CD4-positive, alpha-beta T cell (primary cell): ENCODE results near the gene MLXIP. TPM values are rescaled to one million over a fixed set of nuclear protein-coding genes. Genes with fewer than 3 reads are reported as not detected.

Source experiments
- ATAC-seq: fragments of 200-7000 bp; cut with Tn5 transposase; one replicate; pipeline ENCODE4 v1.10.0; 2022; ENCODE audit warnings: mild to moderate bottlenecking; ENCODE audit not compliant: poor library complexity
- CTCF ChIA-PET: fragments of 350-600 bp; sonication (Branson Sonifier 250); formaldehyde crosslinking; loops from one replicate; lab custom pipeline; 2021; ENCODE audit warnings: antibody characterized with exemption, inconsistent platforms; lab: Charles Lee
- POLR2A ChIA-PET: fragments of 350-600 bp; sonication (Branson Sonifier 250); formaldehyde crosslinking; loops from one replicate; lab custom pipeline; 2021; ENCODE audit warnings: antibody characterized with exemption, inconsistent platforms; lab: Charles Lee
- DNase-seq, 14 experiments: peaks; one replicate each; pipeline ENCODE4 v3.0.0-alpha.2; 2013 to 2020; ENCODE audit warnings: mixed read lengths in 2 of 14
- H3K27ac ChIP-seq, 2 donors: one replicate each; pipeline versions ENCODE4 v1.5.1 to v1.7.0; 2013; ENCODE audit warnings: low read length in 2 of 2, low read depth in 1 of 2, mild to moderate bottlenecking in 1 of 2
- H3K27me3 ChIP-seq, 2 experiments: 1 replicate in 1 of 2; 2 replicates in 1 of 2; pipeline versions ENCODE4 v1.6.1 to v1.7.0; 2013; ENCODE audit warnings: low read length in 2 of 2, control low read depth in 1 of 2, mild to moderate bottlenecking in 1 of 2, moderate library complexity in 1 of 2; ENCODE audit not compliant: insufficient read depth in 2 of 2, control insufficient read depth in 1 of 2
- H3K36me3 ChIP-seq: one replicate; pipeline ENCODE4 v1.6.1; 2013; ENCODE audit warnings: low read length, control low read depth; ENCODE audit not compliant: insufficient read depth
- H3K4me1 ChIP-seq: one replicate; pipeline ENCODE4 v1.6.1; 2013; ENCODE audit warnings: low read length, control low read depth; ENCODE audit not compliant: insufficient read depth
- H3K4me3 ChIP-seq: one replicate; pipeline ENCODE4 v1.5.1; 2013; ENCODE audit warnings: mild to moderate bottlenecking, low read length, moderate library complexity
- H3K9me3 ChIP-seq, 2 experiments: 1 replicate in 1 of 2; 2 replicates in 1 of 2; pipeline versions ENCODE4 v1.6.1 to v1.7.0; 2013; ENCODE audit warnings: low read length in 2 of 2, mild to moderate bottlenecking in 2 of 2, control low read depth in 1 of 2, moderate library complexity in 1 of 2; ENCODE audit not compliant: control insufficient read depth in 1 of 2, insufficient read depth in 1 of 2
- H3K27ac Mint-ChIP-seq: one replicate; pipeline ENCODE4 v1.8.0; 2020; ENCODE audit warnings: mixed read lengths
- H3K27me3 Mint-ChIP-seq: one replicate; pipeline ENCODE4 v1.8.0; 2021; ENCODE audit warnings: mixed read lengths
- H3K36me3 Mint-ChIP-seq: one replicate; pipeline ENCODE4 v1.8.0; 2021; ENCODE audit warnings: low read depth, mixed read lengths
- H3K4me1 Mint-ChIP-seq: one replicate; pipeline ENCODE4 v1.8.0; 2021; ENCODE audit warnings: low read depth, mixed read lengths
- H3K4me3 Mint-ChIP-seq: one replicate; pipeline ENCODE4 v1.8.0; 2020; ENCODE audit warnings: mild to moderate bottlenecking, mixed read lengths
- H3K9me3 Mint-ChIP-seq: one replicate; pipeline ENCODE4 v1.8.0; 2020; ENCODE audit warnings: mixed read lengths
- intact Hi-C, 2 experiments: fragments of 100-400 bp; cut with DNase I in 1 of 2; cut with micrococcal nuclease in 1 of 2; formaldehyde crosslinking; loops; one replicate each; pipeline versions ENCODE4 v1.15.1 to v1.9.0; 2023 to 2025; cut with DNase I, micrococcal nuclease
- total RNA-seq, 174 experiments: library from RNA in 2 of 174; stranded (reverse) in 2 of 174; gene quantifications; one replicate each; pipeline ENCODE4 v1.2.3 and lab custom pipeline; 2021 to 2026
- TF ChIP-seq, protein P1 (sequence below): fragments of 200-600 bp; IDR thresholded peaks from one replicate; pipeline ENCODE4 v1.8.0; 2022; ENCODE audit warnings: antibody characterized with exemption, mild to moderate bottlenecking

The MLXIP gene
- total RNA-seq, 2 experiments from 2014 or later, result 98.0 to 99.3 TPM

DNA sequence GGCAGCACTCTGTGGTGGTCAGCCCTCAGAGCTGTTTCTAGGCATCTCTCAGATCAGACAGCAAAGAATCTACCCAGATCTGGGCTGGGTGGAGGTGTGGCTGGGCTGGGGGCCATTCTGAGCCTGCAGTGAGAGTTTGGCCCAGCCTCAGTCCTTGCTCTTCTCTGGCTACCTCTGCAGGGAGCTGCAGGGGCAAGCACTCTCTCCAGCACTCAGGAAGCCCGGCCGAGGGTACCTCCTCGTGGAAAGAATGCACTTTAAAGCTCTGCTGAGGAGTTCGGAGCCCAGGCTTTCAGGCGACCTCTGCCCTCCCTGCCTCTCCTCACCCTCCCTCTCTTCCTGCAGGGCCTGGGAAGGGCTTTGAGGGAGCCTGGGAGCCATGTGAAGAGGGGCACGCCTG lies 64.3 kb downstream of the MLXIP start:
- Mint-ChIP-seq H3K36me3 (peaks cover 51% of the 10 kb centered on the region), H3K27ac (no peak overlapping the region), H3K4me3 (no peak overlapping the region), H3K4me1 (peaks cover 4% of the 10 kb centered on the region), H3K27me3 (no peaks in the 10 kb centered on the region), H3K9me3 (no peaks in the 10 kb centered on the region)
- Histone ChIP-seq H3K36me3 (peaks cover 44% of the 10 kb centered on the region), H3K27ac (no peak overlapping the region), H3K27me3 (no peaks in the 10 kb centered on the region), H3K9me3 (no peaks in the 10 kb centered on the region), H3K4me3 (no peak overlapping the region), H3K4me1 (no peaks in the 10 kb centered on the region)
- ChIA-PET CTCF (no interaction called here), POLR2A (no interaction called here)
- DNase-seq (no peak), ATAC-seq (no peak)
- TF ChIP-seq, protein P1, sequence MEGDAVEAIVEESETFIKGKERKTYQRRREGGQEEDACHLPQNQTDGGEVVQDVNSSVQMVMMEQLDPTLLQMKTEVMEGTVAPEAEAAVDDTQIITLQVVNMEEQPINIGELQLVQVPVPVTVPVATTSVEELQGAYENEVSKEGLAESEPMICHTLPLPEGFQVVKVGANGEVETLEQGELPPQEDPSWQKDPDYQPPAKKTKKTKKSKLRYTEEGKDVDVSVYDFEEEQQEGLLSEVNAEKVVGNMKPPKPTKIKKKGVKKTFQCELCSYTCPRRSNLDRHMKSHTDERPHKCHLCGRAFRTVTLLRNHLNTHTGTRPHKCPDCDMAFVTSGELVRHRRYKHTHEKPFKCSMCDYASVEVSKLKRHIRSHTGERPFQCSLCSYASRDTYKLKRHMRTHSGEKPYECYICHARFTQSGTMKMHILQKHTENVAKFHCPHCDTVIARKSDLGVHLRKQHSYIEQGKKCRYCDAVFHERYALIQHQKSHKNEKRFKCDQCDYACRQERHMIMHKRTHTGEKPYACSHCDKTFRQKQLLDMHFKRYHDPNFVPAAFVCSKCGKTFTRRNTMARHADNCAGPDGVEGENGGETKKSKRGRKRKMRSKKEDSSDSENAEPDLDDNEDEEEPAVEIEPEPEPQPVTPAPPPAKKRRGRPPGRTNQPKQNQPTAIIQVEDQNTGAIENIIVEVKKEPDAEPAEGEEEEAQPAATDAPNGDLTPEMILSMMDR, result no peak
- intact Hi-C loops, result no loop called here

DNA sequence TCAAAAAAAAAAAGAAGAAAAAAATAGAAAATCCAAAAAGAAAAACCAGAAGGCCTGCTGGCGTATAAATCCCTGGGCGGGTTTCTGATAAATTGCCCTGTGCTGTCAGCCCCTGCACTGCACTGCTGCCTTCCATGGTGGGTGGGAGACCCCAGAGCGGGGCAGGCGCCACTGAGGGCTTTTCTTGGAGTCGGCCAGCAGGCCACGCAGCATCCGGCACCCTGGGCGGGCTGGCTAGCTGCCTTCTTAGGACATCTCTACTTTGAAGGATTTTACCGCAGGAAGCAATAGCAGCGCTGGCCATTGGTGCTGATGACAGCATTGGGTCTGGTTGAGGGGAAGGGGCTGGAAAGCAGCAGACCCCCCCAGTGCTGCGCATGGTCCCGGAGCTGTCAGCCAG lies 66.3 kb downstream of the MLXIP start:
- Histone ChIP-seq H3K27ac (no peak overlapping the region), H3K27me3 (no peaks in the 10 kb centered on the region), H3K4me1 (no peaks in the 10 kb centered on the region), H3K9me3 (no peaks in the 10 kb centered on the region), H3K36me3 (peaks cover 31% of the 10 kb centered on the region), H3K4me3 (no peak overlapping the region)
- H3K9me3 Mint-ChIP-seq, result no peaks in the 10 kb centered on the region
- H3K4me3 Mint-ChIP-seq, result no peak overlapping the region
- H3K36me3 Mint-ChIP-seq, result peaks cover 33% of the 10 kb centered on the region
- H3K27me3 Mint-ChIP-seq, result no peaks in the 10 kb centered on the region
- no peak for DNase-seq
- H3K27ac Mint-ChIP-seq, result no peak overlapping the region
- TF ChIP-seq, protein P1, result no peak
- no peak for ATAC-seq
- intact Hi-C loops, result no loop called here
- ChIA-PET CTCF (no interaction called here), POLR2A (no interaction called here)
- H3K4me1 Mint-ChIP-seq, result peaks cover 4% of the 10 kb centered on the region

DNA sequence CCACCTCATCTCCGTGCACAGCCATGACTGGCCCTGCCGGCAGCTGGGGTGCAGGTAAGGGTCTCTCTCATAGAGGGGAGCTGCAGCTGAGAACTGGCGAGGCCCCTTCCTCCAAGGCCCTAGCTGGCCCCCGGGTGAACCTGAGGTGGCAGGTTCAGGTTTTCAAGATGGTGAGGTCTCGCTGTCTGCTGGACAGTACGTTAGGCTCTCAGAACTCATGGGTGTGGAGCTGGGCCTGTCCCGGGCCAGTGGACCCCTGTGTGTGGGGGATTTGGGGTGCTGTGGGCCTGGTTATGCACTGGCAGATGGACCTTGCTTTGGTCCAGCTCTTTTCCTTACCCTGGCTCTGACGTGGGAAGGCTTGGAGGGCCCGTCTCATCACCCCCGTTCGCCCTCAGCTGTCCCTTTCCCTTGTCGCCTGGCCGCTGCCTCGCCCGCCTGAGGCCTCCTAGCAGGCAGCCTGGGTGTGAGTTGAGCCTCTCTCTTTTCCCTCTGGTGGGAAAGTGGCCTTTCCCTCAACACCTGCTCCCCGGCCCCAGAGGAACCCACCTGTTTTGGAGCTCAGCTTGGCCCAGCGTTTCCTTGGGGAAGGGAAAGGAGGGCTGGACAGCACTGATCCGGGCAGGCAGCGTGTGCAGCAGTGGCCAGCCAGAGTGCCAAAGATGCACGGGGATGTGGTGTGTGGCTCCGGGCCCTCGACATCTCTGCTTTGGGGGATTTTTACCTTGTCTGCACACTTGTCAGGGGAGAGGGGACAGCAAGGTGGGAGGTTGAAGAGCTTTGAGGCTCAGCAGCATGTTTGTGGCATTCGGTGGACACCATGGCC lies 67.2 kb downstream of the MLXIP start:
- ChIA-PET CTCF (no interaction called here), POLR2A (no interaction called here)
- Mint-ChIP-seq H3K9me3 (no peaks in the 10 kb centered on the region), H3K27ac (no peak overlapping the region), H3K27me3 (no peaks in the 10 kb centered on the region), H3K4me3 (no peak overlapping the region), H3K4me1 (peaks cover 4% of the 10 kb centered on the region), H3K36me3 (peaks cover 26% of the 10 kb centered on the region)
- Histone ChIP-seq H3K4me3 (no peak overlapping the region), H3K4me1 (no peaks in the 10 kb centered on the region), H3K27me3 (no peaks in the 10 kb centered on the region), H3K36me3 (peaks cover 25% of the 10 kb centered on the region), H3K27ac (no peak overlapping the region), H3K9me3 (no peaks in the 10 kb centered on the region)
- TF ChIP-seq, protein P1, result no peak
- intact Hi-C loops, result no loop called here
- ATAC-seq, result no peak
- no peak for DNase-seq
